ENCODE measurements around the gene IFT57. TPM values are rescaled to one million over a fixed set of nuclear protein-coding genes. Genes with fewer than 3 reads are reported as not detected.

The IFT57 gene
- total and polyA plus RNA-seq, 9 of the 15 experiments (the other 6 are each of a cell fraction or from before 2014, with no cell fraction given), result 1.5 to 20.1 (median 9.9) TPM

GRCh38 chr3:108221911-108222852, at the start of gene IFT57 (continued):
- TF ChIP-seq TAF1 (IDR thresholded peaks at IDR 0.05; ENCODE audit: control insufficient read depth, extremely low read depth, insufficient read depth, low read length, severe bottlenecking), result peak; percentile 65
- TF ChIP-seq MYNN (IDR thresholded peaks at IDR 0.05), result peak; percentile 96
- peak; percentile 64; the same call in 1 of the 2 replicates for TF ChIP-seq MYNN (CRISPR knock-in tag; IDR thresholded peaks at IDR 0.05)
- TF ChIP-seq, protein P1, sequence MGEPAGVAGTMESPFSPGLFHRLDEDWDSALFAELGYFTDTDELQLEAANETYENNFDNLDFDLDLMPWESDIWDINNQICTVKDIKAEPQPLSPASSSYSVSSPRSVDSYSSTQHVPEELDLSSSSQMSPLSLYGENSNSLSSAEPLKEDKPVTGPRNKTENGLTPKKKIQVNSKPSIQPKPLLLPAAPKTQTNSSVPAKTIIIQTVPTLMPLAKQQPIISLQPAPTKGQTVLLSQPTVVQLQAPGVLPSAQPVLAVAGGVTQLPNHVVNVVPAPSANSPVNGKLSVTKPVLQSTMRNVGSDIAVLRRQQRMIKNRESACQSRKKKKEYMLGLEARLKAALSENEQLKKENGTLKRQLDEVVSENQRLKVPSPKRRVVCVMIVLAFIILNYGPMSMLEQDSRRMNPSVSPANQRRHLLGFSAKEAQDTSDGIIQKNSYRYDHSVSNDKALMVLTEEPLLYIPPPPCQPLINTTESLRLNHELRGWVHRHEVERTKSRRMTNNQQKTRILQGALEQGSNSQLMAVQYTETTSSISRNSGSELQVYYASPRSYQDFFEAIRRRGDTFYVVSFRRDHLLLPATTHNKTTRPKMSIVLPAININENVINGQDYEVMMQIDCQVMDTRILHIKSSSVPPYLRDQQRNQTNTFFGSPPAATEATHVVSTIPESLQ (CRISPR knock-in tag; IDR thresholded peaks at IDR 0.05), result no peak
- 0 out of 2 replicates have a peak, but pooled peaks have one; percentile 20 for TF ChIP-seq ESRRA (IDR thresholded peaks at IDR 0.05; ENCODE audit: borderline replicate concordance, low read depth)
- TF ChIP-seq RBM17 (IDR thresholded peaks at IDR 0.05; ENCODE audit: borderline replicate concordance, low read depth, low read length), result no peak
- TF ChIP-seq PRDM10 (IDR thresholded peaks at IDR 0.05; ENCODE audit: partially characterized antibody), result no peak
- TF ChIP-seq CXXC5 (CRISPR knock-in tag; IDR thresholded peaks at IDR 0.05), result peak; percentile 55
- 0 out of 2 replicates have a peak, but pooled peaks have one; percentile 50 for TF ChIP-seq ERF (CRISPR knock-in tag; IDR thresholded peaks at IDR 0.05)
- no peak for TF ChIP-seq MEIS2 (IDR thresholded peaks at IDR 0.05; ENCODE audit: partially characterized antibody)
- TF ChIP-seq L3MBTL2 (IDR thresholded peaks at IDR 0.05), result peak; percentile 71; the same call in 1 of the 2 replicates
- TF ChIP-seq EWSR1 (IDR thresholded peaks at IDR 0.05; ENCODE audit: borderline replicate concordance, low read depth, partially characterized antibody), result no peak
- TF ChIP-seq HDAC2 (IDR thresholded peaks at IDR 0.05), result no peak
